Measurements from ENCODE around the gene CDH10. TPM values are rescaled to one million over a fixed set of nuclear protein-coding genes. Genes with fewer than 3 reads are reported as not detected.

The CDH10 gene
- polyA plus RNA-seq, 1 of the 3 experiments (the other 2 are of a cell fraction), result 0.10 TPM

- no peak for TF ChIP-seq TEAD4 (IDR thresholded peaks at IDR 0.05; ENCODE audit: borderline replicate concordance, insufficient read depth)
- TF ChIP-seq TCF12 (IDR thresholded peaks at IDR 0.05), result no peak
- TF ChIP-seq REST (IDR thresholded peaks at IDR 0.05; ENCODE audit: low read depth, low read length), result no peak
- TF ChIP-seq RXRA (IDR thresholded peaks at IDR 0.05; ENCODE audit: borderline replicate concordance, low read depth), result no peak
- TF ChIP-seq ELF1 (IDR thresholded peaks at IDR 0.05), result no peak
- TF ChIP-seq ZBTB33 (IDR thresholded peaks at IDR 0.05; ENCODE audit: borderline replicate concordance, low read depth), result no peak
- TF ChIP-seq CHD2 (IDR thresholded peaks at IDR 0.05; ENCODE audit: low read length, partially characterized antibody), result no peak
- TF ChIP-seq RAD21 (IDR thresholded peaks at IDR 0.05; ENCODE audit: low read length), result no peak
- no peak for TF ChIP-seq EZH2phosphoT487 (IDR thresholded peaks at IDR 0.05; ENCODE audit: borderline replicate concordance, low read depth)
- TF ChIP-seq, protein P1, sequence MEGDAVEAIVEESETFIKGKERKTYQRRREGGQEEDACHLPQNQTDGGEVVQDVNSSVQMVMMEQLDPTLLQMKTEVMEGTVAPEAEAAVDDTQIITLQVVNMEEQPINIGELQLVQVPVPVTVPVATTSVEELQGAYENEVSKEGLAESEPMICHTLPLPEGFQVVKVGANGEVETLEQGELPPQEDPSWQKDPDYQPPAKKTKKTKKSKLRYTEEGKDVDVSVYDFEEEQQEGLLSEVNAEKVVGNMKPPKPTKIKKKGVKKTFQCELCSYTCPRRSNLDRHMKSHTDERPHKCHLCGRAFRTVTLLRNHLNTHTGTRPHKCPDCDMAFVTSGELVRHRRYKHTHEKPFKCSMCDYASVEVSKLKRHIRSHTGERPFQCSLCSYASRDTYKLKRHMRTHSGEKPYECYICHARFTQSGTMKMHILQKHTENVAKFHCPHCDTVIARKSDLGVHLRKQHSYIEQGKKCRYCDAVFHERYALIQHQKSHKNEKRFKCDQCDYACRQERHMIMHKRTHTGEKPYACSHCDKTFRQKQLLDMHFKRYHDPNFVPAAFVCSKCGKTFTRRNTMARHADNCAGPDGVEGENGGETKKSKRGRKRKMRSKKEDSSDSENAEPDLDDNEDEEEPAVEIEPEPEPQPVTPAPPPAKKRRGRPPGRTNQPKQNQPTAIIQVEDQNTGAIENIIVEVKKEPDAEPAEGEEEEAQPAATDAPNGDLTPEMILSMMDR (IDR thresholded peaks at IDR 0.05), result no peak
- TF ChIP-seq JUND (IDR thresholded peaks at IDR 0.05), result no peak
- TF ChIP-seq, protein P2, sequence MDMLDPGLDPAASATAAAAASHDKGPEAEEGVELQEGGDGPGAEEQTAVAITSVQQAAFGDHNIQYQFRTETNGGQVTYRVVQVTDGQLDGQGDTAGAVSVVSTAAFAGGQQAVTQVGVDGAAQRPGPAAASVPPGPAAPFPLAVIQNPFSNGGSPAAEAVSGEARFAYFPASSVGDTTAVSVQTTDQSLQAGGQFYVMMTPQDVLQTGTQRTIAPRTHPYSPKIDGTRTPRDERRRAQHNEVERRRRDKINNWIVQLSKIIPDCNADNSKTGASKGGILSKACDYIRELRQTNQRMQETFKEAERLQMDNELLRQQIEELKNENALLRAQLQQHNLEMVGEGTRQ (IDR thresholded peaks at IDR 0.05; ENCODE audit: borderline replicate concordance, low read depth, low read length), result no peak
- no peak for TF ChIP-seq POLR2AphosphoS5 (IDR thresholded peaks at IDR 0.05; ENCODE audit: low read depth, low read length)
- TF ChIP-seq TAF1 (IDR thresholded peaks at IDR 0.05; ENCODE audit: borderline replicate concordance, low read depth, low read length), result no peak
- no peak overlapping the region for H3K27ac ChIP-seq (ENCODE audit: low read depth in 2 of 2, low read length in 1 of 2)
- H3K36me3 ChIP-seq (replicated peaks in 1 of 2; ENCODE audit: control insufficient read depth in 1 of 2, insufficient read depth in 2 of 2, low read length in 1 of 2), result no peaks in the 10 kb centered on the region
- 2% methylated on average over 3 of the region's 3 CpGs for WGBS (ENCODE audit: low lambda C conversion rate)
- no peaks in the 10 kb centered on the region for H3K79me2 ChIP-seq (ENCODE audit: insufficient read depth)
- no peaks in the 10 kb centered on the region for H4K20me1 ChIP-seq (ENCODE audit: insufficient read depth)
- CTCF ChIA-PET, result no interaction called here
- no peak for DNase-seq
- no peaks in the 10 kb centered on the region for H3F3A ChIP-seq (replicated peaks; ENCODE audit: insufficient read depth)
- H2AFZ ChIP-seq (ENCODE audit: low read depth), result no peak overlapping the region
- POLR2A ChIA-PET, result no interaction called here
- H3K9me3 ChIP-seq, result no peaks in the 10 kb centered on the region; the same call in 1 of the 2 replicates
- no peaks in the 10 kb centered on the region for H3K4me1 ChIP-seq (ENCODE audit: control insufficient read depth in 1 of 2, insufficient read depth in 2 of 2, low read depth in 1 of 2, low read length in 1 of 2)
- no peaks in the 10 kb centered on the region for H3K9me2 ChIP-seq
- H3K9ac ChIP-seq, result no peak overlapping the region
- no peaks in the 10 kb centered on the region; the same call in 1 of the 2 replicates for H3K27me3 ChIP-seq (ENCODE audit: insufficient read depth)
- H3K4me3 ChIP-seq (ENCODE audit: low read depth in 2 of 2, low read length in 1 of 2), result no peak overlapping the region
- no peak overlapping the region for H3K4me2 ChIP-seq
Measured at GRCh38 chr5:24497145-24497544, 147.6 kb downstream of the CDH10 start.
